Activated CD4-positive, alpha-beta T cell treated with anti-CD3 and anti-CD28 coated beads for 4 hours (primary cell): ENCODE data around the gene MYORG.

Source experiments
- DNase-seq, 2 donors: peaks; one replicate each; pipeline ENCODE4 v3.0.0-alpha.2; 2020

Gene MYORG

GRCh38 chr9:34376596-34377403, at the start of gene MYORG:
Gene MYORG, minus strand, starts transcription at chr9:34376898. Its CDS starts 3,955 bp downstream, at chr9:34372943.
- DNase-seq = peak; percentile 93 to 96

GRCh38 chr9:34419716-34420504, 43.2 kb upstream of the MYORG start:
- no peak for DNase-seq

- DNase-seq = no peak
Measured at GRCh38 chr9:34417734-34418133, 41.0 kb upstream of the MYORG start.

- no peak for DNase-seq
Measured at GRCh38 chr9:34413231-34413852, 36.6 kb upstream of the MYORG start.

GRCh38 chr9:34412336-34412735, 35.6 kb upstream of the MYORG start:
- no peak for DNase-seq

- DNase-seq = no peak
Measured at GRCh38 chr9:34409154-34409553, 32.5 kb upstream of the MYORG start.

- no peak for DNase-seq
Measured at GRCh38 chr9:34408173-34408572, 31.5 kb upstream of the MYORG start.

GRCh38 chr9:34406219-34406618, 29.5 kb upstream of the MYORG start:
- no peak for DNase-seq

GRCh38 chr9:34405719-34406118, 29.0 kb upstream of the MYORG start:
- DNase-seq = no peak

GRCh38 chr9:34403554-34404380, 27.1 kb upstream of the MYORG start:
- peak; percentile 29 to 61 for DNase-seq

- DNase-seq = no peak
Measured at GRCh38 chr9:34400686-34401602, 24.2 kb upstream of the MYORG start.

- DNase-seq = no peak
Measured at GRCh38 chr9:34400275-34400674, 23.6 kb upstream of the MYORG start.

GRCh38 chr9:34399729-34400128, 23.0 kb upstream of the MYORG start:
- DNase-seq = no peak

GRCh38 chr9:34398875-34399274, 22.2 kb upstream of the MYORG start:
- DNase-seq = no peak

GRCh38 chr9:34396276-34397214, 19.8 kb upstream of the MYORG start:
- DNase-seq = no peak

GRCh38 chr9:34392511-34392910, 15.8 kb upstream of the MYORG start:
- DNase-seq = no peak

GRCh38 chr9:34387239-34387638, 10.5 kb upstream of the MYORG start:
- no peak for DNase-seq

- DNase-seq = no peak
Measured at GRCh38 chr9:34386656-34387055, 10.0 kb upstream of the MYORG start.

GRCh38 chr9:34385561-34386230, 9.0 kb upstream of the MYORG start:
- DNase-seq = no peak
